B cell (primary cell): ENCODE data around the gene FRMD6. TPM values are rescaled to one million over a fixed set of nuclear protein-coding genes. Genes with fewer than 3 reads are reported as not detected.

Experiments used
- ATAC-seq: fragments of 200-7000 bp; cut with Tn5 transposase; one replicate; pipeline ENCODE4 v1.10.0; 2021; ENCODE audit warnings: low read depth, mild to moderate bottlenecking, moderate number of reproducible peaks, moderate library complexity
- CTCF ChIA-PET: fragments of 350-600 bp; sonication (Branson Sonifier 250); formaldehyde crosslinking; loops from one replicate; lab custom pipeline; 2021; ENCODE audit warnings: antibody characterized with exemption, inconsistent platforms; lab: Charles Lee
- POLR2A ChIA-PET: fragments of 350-600 bp; sonication (Branson Sonifier 250); formaldehyde crosslinking; loops from one replicate; lab custom pipeline; 2021; ENCODE audit warnings: antibody characterized with exemption; lab: Charles Lee
- DNase-seq: peaks from one replicate; pipeline ENCODE4 v3.0.0; 2013
- H2AFZ ChIP-seq: 2 replicates; pipeline ENCODE4 v1.6.1; 2012; ENCODE audit warnings: mild to moderate bottlenecking, low read depth, low read length; ENCODE audit not compliant: insufficient read depth, poor library complexity, severe bottlenecking
- H3K27ac ChIP-seq, 2 donors: 1 replicate in 1 of 2; 2 replicates in 1 of 2; pipeline ENCODE4 v1.5.1; 2012 to 2013; ENCODE audit warnings: low read length in 2 of 2, mild to moderate bottlenecking in 2 of 2, moderate library complexity in 1 of 2
- H3K27me3 ChIP-seq, 4 experiments: fragments of 200-600 bp in 1 of 4; sonication (generic) in 1 of 4; replicated peaks in 1 of 4; 1 replicate in 2 of 4; 2 replicates in 2 of 4; pipeline versions ENCODE4 v1.6.1 to v1.7.0; 2013 to 2016; ENCODE audit warnings: low read length in 3 of 4, mild to moderate bottlenecking in 2 of 4, mixed read lengths in 1 of 4, moderate library complexity in 1 of 4; ENCODE audit not compliant: insufficient read depth in 4 of 4, control insufficient read depth in 3 of 4; ENCODE audit errors: control extremely low read depth in 1 of 4
- H3K36me3 ChIP-seq, 2 experiments: replicated peaks in 1 of 2; 1 replicate in 1 of 2; 2 replicates in 1 of 2; pipeline versions ENCODE4 v1.6.1 to v1.7.1; 2013; ENCODE audit warnings: low read length in 1 of 2; ENCODE audit not compliant: insufficient read depth in 2 of 2, control insufficient read depth in 1 of 2; ENCODE audit errors: control extremely low read depth in 1 of 2, extremely low read depth in 1 of 2
- H3K4me1 ChIP-seq, 2 donors: fragments of 200-600 bp in 1 of 2; sonication (generic) in 1 of 2; 1 replicate in 1 of 2; 2 replicates in 1 of 2; pipeline versions ENCODE4 v1.5.1 to v1.6.1; 2013 to 2017; ENCODE audit warnings: low read length in 2 of 2; ENCODE audit not compliant: control insufficient read depth in 2 of 2, insufficient read depth in 2 of 2
- H3K4me2 ChIP-seq: replicated peaks from 2 replicates; pipeline ENCODE3; 2012; ENCODE audit warnings: mild to moderate bottlenecking, low read depth, low read length; ENCODE audit not compliant: poor library complexity, severe bottlenecking
- H3K4me3 ChIP-seq, 5 experiments: fragments of 200-600 bp in 1 of 5; sonication (generic) in 1 of 5; 1 replicate in 3 of 5; 2 replicates in 2 of 5; pipeline versions ENCODE4 v1.5.1 to v1.7.0; 2011 to 2016; ENCODE audit warnings: low read length in 4 of 5, mild to moderate bottlenecking in 4 of 5, low read depth in 2 of 5, control low read depth in 1 of 5, moderate library complexity in 1 of 5; ENCODE audit not compliant: insufficient read depth in 1 of 5; ENCODE audit errors: control extremely low read depth in 1 of 5, extremely low read depth in 1 of 5
- H3K79me2 ChIP-seq: fragments of 200-600 bp; sonication (generic); one replicate; pipeline ENCODE4 v1.6.0; 2016; ENCODE audit warnings: low read length; ENCODE audit not compliant: control insufficient read depth, insufficient read depth
- H3K9ac ChIP-seq: fragments of 200-600 bp; sonication (generic); 2 replicates; pipeline ENCODE4 v1.6.1; 2017; ENCODE audit warnings: mild to moderate bottlenecking, low read length, moderate library complexity
- H3K9me3 ChIP-seq, 3 donors: one replicate each; pipeline versions ENCODE4 v1.6.1 to v1.7.1; 2013; ENCODE audit warnings: low read length in 2 of 3; ENCODE audit not compliant: control insufficient read depth in 2 of 3, insufficient read depth in 1 of 3; ENCODE audit errors: control extremely low read depth in 1 of 3
- H4K20me1 ChIP-seq: 2 replicates; pipeline ENCODE4 v1.6.0; 2012; ENCODE audit warnings: mild to moderate bottlenecking, low read length; ENCODE audit not compliant: insufficient read depth, control insufficient read depth, poor library complexity, severe bottlenecking
- H3K27ac Mint-ChIP-seq: one replicate; pipeline ENCODE4 v1.8.0; 2021; ENCODE audit warnings: mixed read lengths
- H3K27me3 Mint-ChIP-seq: one replicate; pipeline ENCODE4 v1.8.0; 2021; ENCODE audit warnings: mixed read lengths
- H3K4me1 Mint-ChIP-seq: one replicate; pipeline ENCODE4 v1.8.0; 2021; ENCODE audit warnings: mixed read lengths
- H3K4me3 Mint-ChIP-seq: one replicate; pipeline ENCODE4 v1.8.0; 2021; ENCODE audit warnings: mixed read lengths
- H3K9me3 Mint-ChIP-seq: one replicate; pipeline ENCODE4 v1.8.0; 2022; ENCODE audit warnings: mixed read lengths; ENCODE audit not compliant: insufficient read depth
- CTCF ChIP-seq: fragments of 200-600 bp; IDR thresholded peaks from one replicate; pipeline ENCODE4 v1.8.0; 2022; ENCODE audit warnings: antibody characterized with exemption, mild to moderate bottlenecking
- EZH2 ChIP-seq: IDR thresholded peaks from 2 replicates; pipeline ENCODE4 v1.6.1; 2012; ENCODE audit warnings: borderline replicate concordance, low read depth, mild to moderate bottlenecking, moderate library complexity, low read length; ENCODE audit not compliant: insufficient read depth, poor library complexity, severe bottlenecking
- WGBS: methylation state at CpG from one replicate; pipeline ENCODE4 v1.1.5; 2013; ENCODE audit warnings: missing lambda C conversion rate; ENCODE audit not compliant: insufficient coverage; 5-methylcytosine and 5-hydroxymethylcytosine counted together
- intact Hi-C: fragments of 100-400 bp; cut with micrococcal nuclease; formaldehyde crosslinking; loops from one replicate; pipeline ENCODE4 v1.10.0; 2022
- polyA plus RNA-seq: library from polyadenylated mRNA; depleted of rRNA; stranded (reverse); fragments of >200 nt; gene quantifications from 2 replicates; pipeline ENCODE4 v1.2.3, GENCODE V29; 2012
- total RNA-seq, 2 donors: library from RNA; stranded (reverse); fragments of 120-200 nt in 1 of 2; gene quantifications; 1 replicate in 1 of 2; 2 replicates in 1 of 2; pipeline versions ENCODE4 v1.2.3 to v1.2.4, GENCODE V29; 2013 to 2022

FRMD6 gene
- total and polyA plus RNA-seq, 2 donors (not counting 1 experiment from before 2014, with no cell fraction given), result 0.03 to 0.30 TPM

DNA sequence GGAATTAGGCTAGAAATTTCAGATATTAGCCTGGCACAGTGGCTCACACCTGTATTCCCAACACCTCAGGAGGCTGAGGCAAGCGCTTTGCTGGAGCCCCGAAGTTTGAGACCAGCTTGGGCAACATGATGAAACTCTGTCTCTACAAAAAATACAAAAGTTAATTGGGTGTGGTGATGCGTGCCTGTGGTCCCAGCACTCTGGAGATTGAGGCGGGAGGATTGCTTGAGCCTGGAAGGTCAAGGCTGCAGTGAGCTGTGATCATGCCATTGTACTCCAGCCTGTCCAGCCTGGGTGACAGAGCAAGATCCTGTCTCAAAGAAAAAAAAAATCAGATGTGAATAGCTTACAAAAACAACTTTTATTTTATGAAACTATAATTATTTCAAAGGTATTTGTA, 15.1 kb downstream of the FRMD6 start:
- H3K4me1 Mint-ChIP-seq, result no peaks in the 10 kb centered on the region
- no peak overlapping the region for H3K4me2 ChIP-seq

GRCh38 chr14:51668870-51669269, 17.2 kb downstream of the FRMD6 start:
- no peaks in the 10 kb centered on the region for H3K9me3 ChIP-seq
- Mint-ChIP-seq H3K4me1 (no peaks in the 10 kb centered on the region), H3K9me3 (no peaks in the 10 kb centered on the region), H3K4me3 (no peak overlapping the region), H3K27me3 (peaks cover 16% of the 10 kb centered on the region), H3K27ac (no peak overlapping the region)
- WGBS, result no CpG with 5 or more reads among the region's 2 CpGs
- no peaks in the 10 kb centered on the region for H3K27me3 ChIP-seq
- no peak overlapping the region for H3K9ac ChIP-seq
- no peak overlapping the region for H3K4me3 ChIP-seq
- H3K4me1 ChIP-seq, result no peaks in the 10 kb centered on the region
- ATAC-seq, result no peak
- H2AFZ ChIP-seq, result no peak overlapping the region
- no peaks in the 10 kb centered on the region for H3K36me3 ChIP-seq
- TF ChIP-seq CTCF (no peak), EZH2 (no peak)
- ChIA-PET POLR2A (no interaction called here), CTCF (no interaction called here)
- no peak overlapping the region for H3K27ac ChIP-seq
- no peaks in the 10 kb centered on the region for H4K20me1 ChIP-seq
- intact Hi-C loops, result no loop called here
- no peak for DNase-seq
- no peaks in the 10 kb centered on the region for H3K79me2 ChIP-seq
- H3K4me2 ChIP-seq, result no peak overlapping the region

More for the DNA sequence above, 15.1 kb downstream of the FRMD6 start:
- H2AFZ ChIP-seq, result no peak overlapping the region
- TF ChIP-seq CTCF (no peak), EZH2 (no peak)
- DNase-seq (no peak), ATAC-seq (no peak)
- Mint-ChIP-seq H3K27me3 (peaks cover 4% of the 10 kb centered on the region), H3K27ac (no peak overlapping the region), H3K4me3 (no peak overlapping the region), H3K9me3 (peaks cover 3% of the 10 kb centered on the region)
- POLR2A ChIA-PET, result interaction anchor here (0.6 kb wide), 1 partner anchor 15 kb away, joined by 4 read pairs; the partner anchor contains the start of gene FRMD6
- H3K79me2 ChIP-seq, result no peaks in the 10 kb centered on the region
- H4K20me1 ChIP-seq, result no peaks in the 10 kb centered on the region
- no peaks in the 10 kb centered on the region for H3K27me3 ChIP-seq
- CTCF ChIA-PET, result no interaction called here
- H3K9me3 ChIP-seq, result no peaks in the 10 kb centered on the region
- no peak overlapping the region for H3K27ac ChIP-seq
- no peak overlapping the region for H3K4me3 ChIP-seq
- intact Hi-C loops, result no loop called here
- H3K36me3 ChIP-seq, result no peaks in the 10 kb centered on the region
- no peak overlapping the region for H3K9ac ChIP-seq
- WGBS, result 88% methylated on average over 3 of the region's 4 CpGs
- H3K4me1 ChIP-seq, result no peaks in the 10 kb centered on the region
